Stimulated activated CD8-positive, alpha-beta memory T cell treated with anti-CD3 and anti-CD28 coated beads, Interleukin-15, amount 100 ng/mL, for 1 hour (primary cell): ENCODE measurements around the gene TANGO6.
"Not testable (repeated sequence)": the region's sequence is repeated elsewhere in the genome, so short reads cannot be mapped to it uniquely, and the experiment has no call there.

ENCODE experiments used
- DNase-seq: peaks from one replicate; pipeline ENCODE4 v3.0.0-alpha.2; 2020; ENCODE audit warnings: low read depth

Gene TANGO6

GRCh38 chr16:68972720-68973119 is 129.4 kb downstream of the TANGO6 start:
- DNase-seq, result no peak

- DNase-seq, result no peak
Observed at GRCh38 chr16:68973611-68974120, 130.3 kb downstream of the TANGO6 start.

GRCh38 chr16:68978303-68978954 is 135.1 kb downstream of the TANGO6 start:
- DNase-seq, result no peak

DNA sequence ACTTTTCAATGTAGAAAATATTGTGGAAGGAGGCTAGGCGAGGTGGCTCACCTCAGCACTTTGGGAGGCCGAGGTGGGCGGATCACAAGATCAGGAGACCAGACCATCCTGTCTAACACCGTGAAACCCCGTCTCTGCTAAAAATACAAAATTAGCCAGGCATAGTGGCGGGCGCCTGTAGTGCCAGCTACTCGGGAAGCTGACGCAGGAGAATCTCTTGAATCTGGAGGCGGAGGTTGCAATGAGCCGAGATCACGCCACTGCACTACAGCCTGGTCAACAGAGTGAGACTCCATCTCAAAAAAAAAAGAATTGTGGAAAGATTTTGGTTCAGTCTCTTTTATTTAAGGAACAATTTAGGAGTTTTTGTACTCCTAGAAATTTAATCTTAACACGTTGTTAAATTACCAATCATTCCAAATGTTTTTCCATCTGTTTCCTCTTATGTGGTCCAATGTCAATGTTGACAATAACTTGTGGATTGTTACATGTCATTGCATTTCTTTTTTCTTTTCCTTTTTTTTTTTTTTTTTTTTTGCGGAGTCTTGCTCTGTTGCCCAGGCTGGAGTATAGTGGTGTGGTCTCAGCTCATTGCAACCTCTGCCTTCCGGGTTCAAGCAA is 137.5 kb downstream of the TANGO6 start:
- DNase-seq, result no peak

GRCh38 chr16:68981971-68982370 is 138.6 kb downstream of the TANGO6 start:
- no peak for DNase-seq

DNA sequence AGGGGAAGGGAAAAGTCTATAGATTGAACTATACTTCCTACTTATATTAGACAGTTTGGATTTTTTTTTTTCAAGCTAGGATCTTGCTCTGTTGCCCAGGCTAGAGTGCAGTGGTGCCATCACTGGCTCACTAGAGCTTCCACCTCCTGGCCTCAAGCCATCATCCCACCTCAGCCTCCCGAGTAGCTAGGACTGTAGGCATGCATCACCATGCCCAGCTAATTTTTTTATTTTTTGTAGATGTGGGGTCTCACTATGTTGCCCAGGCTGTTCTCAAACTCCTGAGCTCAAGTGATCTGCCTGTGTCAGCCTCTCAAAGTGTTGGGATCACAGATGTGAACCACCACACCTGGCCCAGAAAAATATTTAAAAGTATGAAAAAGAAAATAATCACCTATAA is 141.1 kb downstream of the TANGO6 start:
- DNase-seq, result no peak

DNA sequence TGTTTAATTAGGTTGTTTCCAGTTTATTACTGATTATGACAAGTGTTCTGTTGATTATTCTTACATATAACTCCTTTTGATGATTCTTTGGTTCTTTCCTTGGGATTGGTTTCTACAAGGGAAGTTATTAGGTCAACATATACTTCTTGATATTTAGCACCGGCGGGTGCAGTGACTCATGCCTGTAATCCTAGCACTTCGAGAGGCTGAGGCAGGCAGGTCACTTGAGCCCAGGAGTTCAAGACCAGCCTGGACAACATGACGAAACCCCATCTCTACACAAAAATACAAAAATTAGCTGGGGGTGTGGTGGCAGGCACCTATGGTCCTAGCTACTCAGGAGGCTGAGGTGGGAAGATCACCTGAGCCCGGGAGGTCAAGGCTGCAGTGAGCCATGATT is 141.9 kb downstream of the TANGO6 start:
- DNase-seq, result no peak

- DNase-seq, result no peak
Observed at GRCh38 chr16:68985855-68986254, 142.5 kb downstream of the TANGO6 start.

- DNase-seq, result no peak
Observed at GRCh38 chr16:68987734-68988457, 144.6 kb downstream of the TANGO6 start.

- not testable (repeated sequence) for DNase-seq
Observed at GRCh38 chr16:68990172-68990845, 147.0 kb downstream of the TANGO6 start.

- no peak for DNase-seq
Observed at GRCh38 chr16:68991075-68991474, 147.7 kb downstream of the TANGO6 start.

DNA sequence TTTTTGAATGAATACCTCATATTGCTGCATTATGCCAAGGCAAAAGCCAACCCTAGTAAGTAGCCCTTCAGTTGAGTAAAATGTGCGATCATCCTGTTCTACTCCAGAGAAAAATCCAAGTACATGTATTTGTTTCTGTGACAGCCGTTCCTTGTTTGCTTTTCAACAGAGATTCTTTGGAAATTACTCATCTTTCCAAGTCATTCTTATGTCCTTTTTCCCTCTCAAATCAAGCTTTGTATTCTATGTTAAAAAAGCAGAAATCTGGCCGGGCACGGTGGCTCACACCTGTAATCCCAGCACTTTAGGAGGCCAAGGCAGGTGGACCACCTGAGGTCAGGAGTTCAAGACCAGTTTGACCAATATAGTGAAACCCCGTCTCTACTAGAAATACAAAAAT is 149.2 kb downstream of the TANGO6 start:
- no peak for DNase-seq

- DNase-seq, result no peak
Observed at GRCh38 chr16:68993456-68993855, 150.1 kb downstream of the TANGO6 start.

- no peak for DNase-seq
Observed at GRCh38 chr16:68993885-68994284, 150.6 kb downstream of the TANGO6 start.

- DNase-seq, result no peak
Observed at GRCh38 chr16:68994324-68994723, 151.0 kb downstream of the TANGO6 start.

- DNase-seq, result no peak
Observed at GRCh38 chr16:68995011-68995504, 151.7 kb downstream of the TANGO6 start.

- no peak for DNase-seq
Observed at GRCh38 chr16:68997564-68997963, 154.2 kb downstream of the TANGO6 start.

- DNase-seq, result no peak
Observed at GRCh38 chr16:68999114-68999513, 155.8 kb downstream of the TANGO6 start.

GRCh38 chr16:69003500-69003899 is 160.2 kb downstream of the TANGO6 start:
- no peak for DNase-seq

- DNase-seq, result no peak
Observed at GRCh38 chr16:69005641-69006355, 162.5 kb downstream of the TANGO6 start.

DNA sequence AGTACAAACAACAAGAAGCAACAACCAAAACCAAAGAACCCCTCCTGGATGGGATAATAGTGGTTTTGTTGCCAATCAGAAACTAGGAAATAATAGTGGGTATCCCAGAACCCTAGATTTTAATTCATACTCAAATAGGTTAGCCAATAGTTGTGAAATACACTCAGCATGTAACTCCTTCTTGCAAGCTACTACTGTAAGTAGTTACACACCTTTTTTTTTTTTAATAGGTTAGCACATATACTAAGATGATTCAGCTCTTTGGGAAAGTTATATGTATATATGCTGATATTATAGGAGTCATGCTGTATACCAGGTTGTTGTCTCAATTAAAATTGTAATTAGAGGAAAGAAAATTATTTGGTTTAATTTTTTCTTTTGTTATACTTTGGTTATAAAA is 169.6 kb downstream of the TANGO6 start:
- no peak for DNase-seq

DNA sequence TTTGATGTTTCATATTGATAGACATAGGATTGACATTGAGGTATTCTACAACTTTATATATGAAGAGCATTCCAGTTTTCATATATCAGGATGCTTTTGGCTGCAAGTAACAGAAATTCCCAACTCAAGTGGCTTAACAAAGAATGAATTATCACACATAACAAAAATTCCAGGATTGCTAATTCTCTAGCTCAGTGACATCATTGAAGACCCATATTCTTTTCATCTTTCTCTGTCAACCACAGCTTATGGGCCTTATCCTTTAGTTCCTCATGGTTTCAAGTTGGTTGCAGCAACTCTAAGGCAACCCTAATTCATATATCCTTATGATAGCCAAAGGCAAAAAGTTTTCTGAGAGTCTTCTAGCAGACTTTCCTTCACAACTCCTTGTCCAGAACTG is 170.7 kb downstream of the TANGO6 start:
- no peak for DNase-seq
